Mesenchymal stem cell (in vitro differentiated cells and primary cell): Measurements from ENCODE around the gene FABP3.

Experiments used
- DNase-seq: peaks from one replicate; pipeline ENCODE4 v3.0.0-alpha.2; 2013
- H2AFZ ChIP-seq: one replicate; pipeline ENCODE4 v1.6.1; 2013; ENCODE audit warnings: low read depth, mild to moderate bottlenecking, control low read depth, inconsistent platforms, low read length, moderate library complexity
- H2AK5ac ChIP-seq: 2 replicates; pipeline ENCODE4 v1.6.1; 2013; ENCODE audit warnings: low read length, moderate library complexity, mild to moderate bottlenecking, inconsistent platforms; ENCODE audit not compliant: severe bottlenecking
- H2BK120ac ChIP-seq: one replicate; pipeline ENCODE4 v1.6.1; 2013; ENCODE audit warnings: low read depth, mild to moderate bottlenecking, inconsistent platforms, low read length, moderate library complexity
- H2BK12ac ChIP-seq, 2 experiments: one replicate each; pipeline ENCODE4 v1.6.1; 2013; ENCODE audit warnings: inconsistent platforms in 2 of 2, low read length in 2 of 2, mild to moderate bottlenecking in 2 of 2, moderate library complexity in 2 of 2, control low read depth in 1 of 2
- H2BK15ac ChIP-seq: one replicate; pipeline ENCODE4 v1.6.1; 2013; ENCODE audit warnings: mild to moderate bottlenecking, low read depth, inconsistent platforms; ENCODE audit not compliant: poor library complexity, severe bottlenecking
- H2BK5ac ChIP-seq: 2 replicates; pipeline ENCODE4 v1.6.1; 2013; ENCODE audit warnings: low read depth, mild to moderate bottlenecking, low read length, control low read depth, inconsistent platforms; ENCODE audit not compliant: poor library complexity, severe bottlenecking
- H3K14ac ChIP-seq, 2 experiments: one replicate each; pipeline ENCODE4 v1.6.1; 2013; ENCODE audit warnings: inconsistent platforms in 2 of 2, low read length in 2 of 2, control low read depth in 1 of 2, mild to moderate bottlenecking in 1 of 2, moderate library complexity in 1 of 2
- H3K18ac ChIP-seq, 2 experiments: one replicate each; pipeline ENCODE4 v1.6.1; 2013; ENCODE audit warnings: inconsistent platforms in 2 of 2, low read length in 2 of 2, control low read depth in 1 of 2, low read depth in 1 of 2, mild to moderate bottlenecking in 1 of 2
- H3K23ac ChIP-seq, 2 experiments: one replicate each; pipeline ENCODE4 v1.6.1; 2013; ENCODE audit warnings: inconsistent platforms in 2 of 2, low read length in 2 of 2, mild to moderate bottlenecking in 2 of 2, moderate library complexity in 2 of 2, control low read depth in 1 of 2
- H3K27ac ChIP-seq: 2 replicates; pipeline ENCODE4 v1.5.1; 2013; ENCODE audit warnings: mild to moderate bottlenecking, moderate library complexity, low read length, control low read depth, inconsistent platforms; ENCODE audit not compliant: poor library complexity, severe bottlenecking
- H3K27me3 ChIP-seq, 2 experiments: 2 replicates each; pipeline versions ENCODE4 v1.6.1 to v1.7.0; 2013; ENCODE audit warnings: low read length in 2 of 2, mild to moderate bottlenecking in 2 of 2, moderate library complexity in 2 of 2, control low read depth in 1 of 2, inconsistent platforms in 1 of 2; ENCODE audit not compliant: control insufficient read depth in 1 of 2, insufficient read depth in 1 of 2
- H3K36me3 ChIP-seq, 2 experiments: 2 replicates each; pipeline versions ENCODE4 v1.6.1 to v1.7.0; 2013; ENCODE audit warnings: low read length in 2 of 2, control low read depth in 1 of 2, inconsistent platforms in 1 of 2, low read depth in 1 of 2, mild to moderate bottlenecking in 1 of 2; ENCODE audit not compliant: insufficient read depth in 2 of 2, control insufficient read depth in 1 of 2
- H3K4ac ChIP-seq, 2 experiments: one replicate each; pipeline ENCODE4 v1.6.1; 2013; ENCODE audit warnings: inconsistent platforms in 2 of 2, low read length in 2 of 2, mild to moderate bottlenecking in 2 of 2, moderate library complexity in 2 of 2, control low read depth in 1 of 2, low read depth in 1 of 2
- H3K4me1 ChIP-seq: 2 replicates; pipeline ENCODE4 v1.6.1; 2013; ENCODE audit warnings: low read depth, low read length, control low read depth; ENCODE audit not compliant: control insufficient read depth, insufficient read depth
- H3K4me2 ChIP-seq: 2 replicates; pipeline ENCODE4 v1.6.1; 2013; ENCODE audit warnings: low read length, mild to moderate bottlenecking, inconsistent platforms; ENCODE audit not compliant: poor library complexity, severe bottlenecking
- H3K4me3 ChIP-seq, 2 experiments: 2 replicates each; pipeline versions ENCODE4 v1.5.1 to v1.7.0; 2013; ENCODE audit warnings: low read length in 2 of 2, mild to moderate bottlenecking in 2 of 2, control low read depth in 1 of 2, low read depth in 1 of 2; ENCODE audit not compliant: insufficient read depth in 1 of 2
- H3K79me1 ChIP-seq: replicated peaks from 2 replicates; pipeline ENCODE4 v1.6.1; 2013; ENCODE audit warnings: mild to moderate bottlenecking, control low read depth, low read length, inconsistent platforms; ENCODE audit not compliant: poor library complexity, severe bottlenecking
- H3K9ac ChIP-seq: 2 replicates; pipeline ENCODE4 v1.7.0; 2013; ENCODE audit warnings: mild to moderate bottlenecking, low read length, moderate library complexity
- H3K9me3 ChIP-seq: 2 replicates; pipeline ENCODE4 v1.7.0; 2013; ENCODE audit warnings: mild to moderate bottlenecking, low read length; ENCODE audit not compliant: control insufficient read depth
- H4K8ac ChIP-seq: one replicate; pipeline ENCODE4 v1.6.1; 2013; ENCODE audit warnings: inconsistent platforms, mild to moderate bottlenecking, low read length, moderate library complexity
- H4K91ac ChIP-seq: one replicate; pipeline ENCODE4 v1.6.1; 2013; ENCODE audit warnings: mild to moderate bottlenecking, low read length, inconsistent platforms
- WGBS: methylation state at CpG from one replicate; pipeline ENCODE4 v1.1.7; 2013; ENCODE audit warnings: mixed read lengths; 5-methylcytosine and 5-hydroxymethylcytosine counted together

The FABP3 gene

GRCh38 chr1:31345635-31346034, 27.2 kb downstream of the FABP3 start:
- Histone ChIP-seq H2BK120ac (no peak overlapping the region), H2AK5ac (no peak overlapping the region), H2BK12ac (no peak overlapping the region), H3K14ac (no peak overlapping the region), H3K23ac (no peak overlapping the region), H3K4me3 (no peak overlapping the region), H3K9me3 (no peaks in the 10 kb centered on the region), H3K4me1 (no peaks in the 10 kb centered on the region), H2BK5ac (no peak overlapping the region), H4K91ac (no peak overlapping the region), H3K79me1 (no peaks in the 10 kb centered on the region), H2AFZ (no peak overlapping the region), H3K4me2 (no peak overlapping the region), H3K36me3 (peaks cover 8 to 77% of the 10 kb centered on the region in 2 experiments), H3K9ac (no peak overlapping the region), H3K27me3 (no peaks in the 10 kb centered on the region), H3K4ac (no peak overlapping the region), H3K27ac (no peak overlapping the region), H3K18ac (no peak overlapping the region), H4K8ac (no peak overlapping the region), H2BK15ac (no peak overlapping the region)
- DNase-seq = no peak
- WGBS = 100% methylated on average over 1 of the region's 2 CpGs

- H3K27me3 ChIP-seq = no peaks in the 10 kb centered on the region
- 0% methylated on average over 1 of the region's 1 CpG for WGBS
Observed at GRCh38 chr1:31344503-31344902, 28.4 kb downstream of the FABP3 start.

GRCh38 chr1:31336687-31337467, 36.0 kb downstream of the FABP3 start:
- Histone ChIP-seq H3K9me3 (no peaks in the 10 kb centered on the region), H2BK15ac (no peak overlapping the region), H3K4me2 (no peak overlapping the region), H4K91ac (no peak overlapping the region), H2BK5ac (no peak overlapping the region), H3K23ac (no peak overlapping the region), H3K27ac (no peak overlapping the region), H3K18ac (no peak overlapping the region), H2BK120ac (no peak overlapping the region), H3K36me3 (peaks cover 9 to 43% of the 10 kb centered on the region in 2 experiments), H2AK5ac (no peak overlapping the region), H4K8ac (no peak overlapping the region), H3K9ac (no peak overlapping the region), H3K14ac (no peak overlapping the region), H2AFZ (no peak overlapping the region), H3K79me1 (peaks cover 1% of the 10 kb centered on the region), H3K27me3 (no peaks in the 10 kb centered on the region), H3K4ac (no peak overlapping the region), H3K4me3 (no peak overlapping the region), H3K4me1 (no peaks in the 10 kb centered on the region), H2BK12ac (no peak overlapping the region)
- 82% methylated on average over 10 of the region's 10 CpGs for WGBS
- DNase-seq = no peak

More at GRCh38 chr1:31344503-31344902, 28.4 kb downstream of the FABP3 start:
- Histone ChIP-seq H3K36me3 (peaks cover 12 to 72% of the 10 kb centered on the region in 2 experiments), H3K14ac (no peak overlapping the region), H2BK120ac (no peak overlapping the region), H2BK12ac (no peak overlapping the region), H3K9ac (no peak overlapping the region), H3K4me1 (no peaks in the 10 kb centered on the region), H2BK15ac (no peak overlapping the region), H2AK5ac (no peak overlapping the region), H3K4me3 (no peak overlapping the region), H2AFZ (no peak overlapping the region), H3K9me3 (no peaks in the 10 kb centered on the region), H3K4ac (no peak overlapping the region), H3K23ac (no peak overlapping the region), H3K4me2 (no peak overlapping the region), H3K27ac (no peak overlapping the region), H4K8ac (no peak overlapping the region), H2BK5ac (no peak overlapping the region), H3K18ac (no peak overlapping the region), H3K79me1 (no peaks in the 10 kb centered on the region), H4K91ac (no peak overlapping the region)
- no peak for DNase-seq

- peak; percentile 56 for DNase-seq
- Histone ChIP-seq H3K27me3 (no peaks in the 10 kb centered on the region), H2AFZ (no peak overlapping the region), H3K36me3 (peaks cover 12 to 32% of the 10 kb centered on the region in 2 experiments), H3K4me3 (no peak overlapping the region), H3K14ac (no peak overlapping the region), H4K91ac (no peak overlapping the region), H2BK120ac (no peak overlapping the region), H3K27ac (no peak overlapping the region), H3K23ac (no peak overlapping the region), H3K79me1 (peaks cover 3% of the 10 kb centered on the region), H2BK12ac (no peak overlapping the region), H4K8ac (no peak overlapping the region), H3K4ac (no peak overlapping the region), H2BK5ac (no peak overlapping the region), H2AK5ac (no peak overlapping the region), H2BK15ac (no peak overlapping the region), H3K9me3 (no peaks in the 10 kb centered on the region), H3K4me1 (no peaks in the 10 kb centered on the region), H3K4me2 (no peak overlapping the region), H3K18ac (no peak overlapping the region), H3K9ac (no peak overlapping the region)
Observed at GRCh38 chr1:31335007-31335406, 37.9 kb downstream of the FABP3 start.
